DOHH2 (cell line): Measurements from ENCODE around the gene CROCC.

Experiments used
- H3F3A ChIP-seq: fragments of 200-600 bp; sonication (generic), shearing (Covaris generic); 2 replicates; pipeline ENCODE4 v1.6.0; 2016; ENCODE audit warnings: antibody characterized with exemption, mild to moderate bottlenecking; ENCODE audit not compliant: control insufficient read depth, insufficient read depth
- H3K27ac ChIP-seq: fragments of 200-600 bp; sonication (generic); 2 replicates; pipeline ENCODE4 v1.5.1; 2014; ENCODE audit warnings: low read depth, mild to moderate bottlenecking, low read length, moderate library complexity
- H3K27me3 ChIP-seq: fragments of 200-600 bp; sonication (generic); 2 replicates; pipeline ENCODE4 v1.6.1; 2014; ENCODE audit warnings: mild to moderate bottlenecking, low read length, mixed read lengths; ENCODE audit not compliant: control insufficient read depth
- H3K36me3 ChIP-seq: fragments of 200-600 bp; sonication (generic); 2 replicates; pipeline ENCODE4 v1.6.1; 2014; ENCODE audit warnings: mild to moderate bottlenecking, low read length, moderate library complexity, mixed read lengths; ENCODE audit not compliant: control insufficient read depth
- H3K4me1 ChIP-seq: fragments of 200-600 bp; sonication (generic); 2 replicates; pipeline ENCODE4 v1.6.1; 2014; ENCODE audit warnings: mild to moderate bottlenecking, low read length, mixed read lengths; ENCODE audit not compliant: control insufficient read depth
- H3K4me2 ChIP-seq: fragments of 200-600 bp; sonication (generic); 2 replicates; pipeline ENCODE4 v1.6.0; 2014; ENCODE audit warnings: mild to moderate bottlenecking, low read length, moderate library complexity
- H3K4me3 ChIP-seq: fragments of 200-600 bp; sonication (generic); 2 replicates; pipeline ENCODE4 v1.5.1; 2014; ENCODE audit warnings: mild to moderate bottlenecking, low read length, mixed read lengths
- H3K79me2 ChIP-seq: fragments of 200-600 bp; sonication (generic); 2 replicates; pipeline ENCODE4 v1.6.1; 2014; ENCODE audit warnings: mild to moderate bottlenecking, low read length, mixed read lengths; ENCODE audit not compliant: control insufficient read depth
- H3K9me2 ChIP-seq: fragments of 200-600 bp; sonication (generic); replicated peaks from 2 replicates; pipeline ENCODE4 v1.6.1; 2014; ENCODE audit warnings: mild to moderate bottlenecking, low read length, mixed read lengths; ENCODE audit not compliant: control insufficient read depth
- H3K9me3 ChIP-seq: fragments of 200-600 bp; sonication (generic); 2 replicates; pipeline ENCODE4 v1.6.1; 2014; ENCODE audit warnings: antibody characterized with exemption, low read length, mixed read lengths; ENCODE audit not compliant: control insufficient read depth, insufficient read depth
- H4K20me1 ChIP-seq: fragments of 200-600 bp; sonication (generic); 2 replicates; pipeline ENCODE4 v1.6.0; 2014; ENCODE audit warnings: low read depth, mild to moderate bottlenecking, antibody characterized with exemption, low read length, moderate library complexity; ENCODE audit not compliant: control insufficient read depth, insufficient read depth
- EZH2phosphoT487 ChIP-seq: fragments of 200-600 bp; sonication (generic); IDR thresholded peaks from 2 replicates; pipeline ENCODE4 v1.6.1; 2017; ENCODE audit warnings: borderline replicate concordance, mild to moderate bottlenecking, antibody characterized with exemption, low read length, moderate library complexity, mixed read lengths
- TF ChIP-seq, protein P1 (sequence below): fragments of 200-600 bp; sonication (generic); IDR thresholded peaks from one replicate; pipeline ENCODE4 v1.5.1; 2014; ENCODE audit warnings: antibody characterized with exemption, mild to moderate bottlenecking, low read depth, low read length; ENCODE audit not compliant: poor library complexity, severe bottlenecking

CROCC gene

DNA sequence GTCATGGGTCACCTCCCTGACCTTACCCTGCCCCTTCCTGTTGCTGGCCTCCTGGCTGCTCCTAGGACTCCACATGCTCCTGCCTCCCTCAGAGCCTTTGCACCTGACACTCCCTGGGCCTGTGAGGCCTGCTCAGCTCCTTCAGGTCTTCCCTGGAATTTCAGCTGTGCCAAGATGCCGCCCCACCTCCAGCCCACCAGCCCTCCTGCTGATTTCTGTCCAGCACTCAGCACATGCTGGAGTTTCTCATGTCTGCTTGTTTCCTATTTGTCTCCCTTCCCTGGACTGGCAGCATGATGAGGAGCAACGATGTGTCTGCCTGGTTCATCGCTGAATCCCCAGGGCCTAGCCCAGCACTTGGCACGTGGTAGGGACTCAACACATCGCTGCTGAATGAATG, 55.6 kb downstream of the CROCC start:
- Histone ChIP-seq H3F3A (no peaks in the 10 kb centered on the region), H4K20me1 (no peaks in the 10 kb centered on the region), H3K36me3 (no peaks in the 10 kb centered on the region), H3K27me3 (peaks cover 24% of the 10 kb centered on the region), H3K9me2 (no peaks in the 10 kb centered on the region), H3K79me2 (no peaks in the 10 kb centered on the region), H3K9me3 (no peaks in the 10 kb centered on the region), H3K4me3 (no peak overlapping the region), H3K27ac (no peak overlapping the region), H3K4me2 (no peak overlapping the region), H3K4me1 (no peaks in the 10 kb centered on the region)
- TF ChIP-seq, protein P1, sequence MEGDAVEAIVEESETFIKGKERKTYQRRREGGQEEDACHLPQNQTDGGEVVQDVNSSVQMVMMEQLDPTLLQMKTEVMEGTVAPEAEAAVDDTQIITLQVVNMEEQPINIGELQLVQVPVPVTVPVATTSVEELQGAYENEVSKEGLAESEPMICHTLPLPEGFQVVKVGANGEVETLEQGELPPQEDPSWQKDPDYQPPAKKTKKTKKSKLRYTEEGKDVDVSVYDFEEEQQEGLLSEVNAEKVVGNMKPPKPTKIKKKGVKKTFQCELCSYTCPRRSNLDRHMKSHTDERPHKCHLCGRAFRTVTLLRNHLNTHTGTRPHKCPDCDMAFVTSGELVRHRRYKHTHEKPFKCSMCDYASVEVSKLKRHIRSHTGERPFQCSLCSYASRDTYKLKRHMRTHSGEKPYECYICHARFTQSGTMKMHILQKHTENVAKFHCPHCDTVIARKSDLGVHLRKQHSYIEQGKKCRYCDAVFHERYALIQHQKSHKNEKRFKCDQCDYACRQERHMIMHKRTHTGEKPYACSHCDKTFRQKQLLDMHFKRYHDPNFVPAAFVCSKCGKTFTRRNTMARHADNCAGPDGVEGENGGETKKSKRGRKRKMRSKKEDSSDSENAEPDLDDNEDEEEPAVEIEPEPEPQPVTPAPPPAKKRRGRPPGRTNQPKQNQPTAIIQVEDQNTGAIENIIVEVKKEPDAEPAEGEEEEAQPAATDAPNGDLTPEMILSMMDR = no peak
- TF ChIP-seq EZH2phosphoT487 = no peak

DNA sequence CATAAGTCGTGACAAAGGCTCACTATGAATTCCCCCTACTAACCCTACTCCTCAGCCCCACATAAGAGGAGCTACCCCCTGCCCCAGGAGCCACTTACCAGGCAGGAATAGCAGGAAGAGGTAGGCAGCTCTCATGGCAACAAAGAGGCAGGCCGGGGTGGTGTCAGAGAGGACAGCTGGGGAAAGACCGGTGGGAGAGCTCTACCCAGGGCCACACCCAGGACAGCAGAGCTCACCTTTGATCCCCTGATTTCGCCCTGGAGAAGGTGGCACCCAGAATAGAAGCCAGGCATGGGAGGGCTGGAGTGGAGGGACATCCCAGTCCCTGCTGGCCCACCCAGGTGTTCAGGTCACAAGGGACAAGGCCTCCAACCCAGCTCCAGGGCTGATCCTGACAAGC, 56.4 kb downstream of the CROCC start:
- H3K4me3 ChIP-seq = no peak overlapping the region
- no peaks in the 10 kb centered on the region for H3K9me3 ChIP-seq
- H3K79me2 ChIP-seq = no peaks in the 10 kb centered on the region
- no peaks in the 10 kb centered on the region for H3K9me2 ChIP-seq
- TF ChIP-seq, protein P1 = no peak
- TF ChIP-seq EZH2phosphoT487 = no peak
- H3K4me1 ChIP-seq = no peaks in the 10 kb centered on the region
- H3K27me3 ChIP-seq = peaks cover 24% of the 10 kb centered on the region
- no peaks in the 10 kb centered on the region for H3F3A ChIP-seq
- no peak overlapping the region for H3K4me2 ChIP-seq
- H3K36me3 ChIP-seq = no peaks in the 10 kb centered on the region
- no peak overlapping the region for H3K27ac ChIP-seq
- H4K20me1 ChIP-seq = no peaks in the 10 kb centered on the region

DNA sequence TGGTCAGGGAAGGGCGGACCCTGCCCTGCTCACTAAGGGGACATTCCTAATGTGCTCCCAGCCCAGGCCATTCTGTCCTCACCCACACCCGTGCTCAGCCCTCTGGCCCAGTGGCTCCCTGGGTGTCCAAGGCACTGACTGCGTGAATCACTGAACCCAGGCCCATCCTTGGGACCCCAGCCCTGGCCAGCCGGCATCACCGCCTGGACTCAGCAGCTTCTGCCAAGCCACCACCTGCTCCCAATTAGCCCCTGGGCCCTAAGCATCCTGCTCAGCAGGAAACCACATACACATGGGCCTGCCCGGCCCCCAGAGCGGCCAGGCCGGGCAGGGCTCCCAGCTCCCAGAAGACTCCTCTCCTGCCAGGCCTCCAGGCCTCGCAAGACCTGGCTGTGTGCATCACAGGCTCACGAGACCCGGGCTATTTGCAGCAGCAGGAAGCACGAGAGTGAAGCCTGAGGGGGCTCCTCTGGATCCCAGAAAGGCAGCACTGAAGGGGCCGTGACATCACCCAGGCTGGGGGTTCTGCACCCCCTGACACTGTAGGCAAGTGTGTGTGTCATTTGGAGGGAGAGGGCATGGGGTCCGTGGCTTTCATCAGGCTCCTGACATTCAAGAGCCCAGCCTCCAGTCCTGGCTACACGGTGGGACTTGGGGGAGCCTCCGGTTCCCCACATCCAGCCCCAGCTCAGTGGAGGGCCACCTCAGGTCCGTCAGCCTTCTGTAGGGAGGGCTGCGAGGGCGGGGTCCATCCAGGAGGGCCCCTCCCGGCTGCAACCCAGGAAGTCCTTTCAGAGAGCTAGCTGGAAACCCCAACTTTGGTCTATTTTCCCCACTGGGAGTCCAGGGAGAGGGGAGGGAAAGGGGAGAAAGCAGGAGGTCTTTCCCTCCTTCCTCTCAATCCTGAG, 57.1 kb downstream of the CROCC start:
- Histone ChIP-seq H3K4me2 (no peak overlapping the region), H3K4me1 (no peaks in the 10 kb centered on the region), H3K9me3 (no peaks in the 10 kb centered on the region), H3F3A (no peaks in the 10 kb centered on the region), H3K27me3 (peaks cover 24% of the 10 kb centered on the region), H3K36me3 (no peaks in the 10 kb centered on the region), H3K27ac (no peak overlapping the region), H3K79me2 (no peaks in the 10 kb centered on the region), H3K9me2 (no peaks in the 10 kb centered on the region), H3K4me3 (no peak overlapping the region), H4K20me1 (no peaks in the 10 kb centered on the region)
- TF ChIP-seq, protein P1 = no peak
